HepG2 (cell line): ENCODE measurements around the gene SLC22A12. TPM values are rescaled to one million over a fixed set of nuclear protein-coding genes. Genes with fewer than 3 reads are reported as not detected.

Source experiments
- ARNT ChIP-seq: fragments of 450-650 bp; IDR thresholded peaks from 2 replicates; pipeline ENCODE4 v1.6.1; 2017
- CAMTA2 ChIP-seq: sonication (generic); formaldehyde crosslinking; IDR thresholded peaks from 2 replicates; pipeline ENCODE4 v1.4.0; 2020; ENCODE audit warnings: mild to moderate bottlenecking, missing genetic modification reagents, borderline replicate concordance
- CCDC6 ChIP-seq: sonication (generic); formaldehyde crosslinking; IDR thresholded peaks from 2 replicates; pipeline ENCODE4 v1.8.1; 2022; ENCODE audit warnings: mild to moderate bottlenecking, missing genetic modification reagents, moderate library complexity
- CHD2 ChIP-seq: IDR thresholded peaks from 2 replicates; pipeline ENCODE4 v1.6.1; 2011; ENCODE audit warnings: low read depth, low read length, improper control_type of control experiment
- CREM ChIP-seq, 2 experiments: sonication (generic) in 1 of 2; formaldehyde crosslinking in 1 of 2; IDR thresholded peaks; 2 replicates each; pipeline versions ENCODE4 v1.4.0 to v1.6.1; 2016 to 2020; ENCODE audit warnings: antibody characterized with exemption in 1 of 2, mild to moderate bottlenecking in 1 of 2, missing genetic modification reagents in 1 of 2
- E2F5 ChIP-seq: sonication (generic); formaldehyde crosslinking; conservative IDR thresholded peaks from 2 replicates; pipeline ENCODE4 v1.4.0; 2020; ENCODE audit warnings: missing genetic modification reagents
- FOXK1 ChIP-seq: sonication (generic); formaldehyde crosslinking; IDR thresholded peaks from 2 replicates; pipeline ENCODE4 v1.4.0; 2020; ENCODE audit warnings: low read depth, missing genetic modification reagents, borderline replicate concordance
- GLMP ChIP-seq: sonication (generic); formaldehyde crosslinking; IDR thresholded peaks from 2 replicates; pipeline ENCODE4 v1.9.0; 2021; ENCODE audit warnings: missing genetic modification reagents, mild to moderate bottlenecking, borderline replicate concordance
- GTF2F1 ChIP-seq: fragments of 150-350 bp; IDR thresholded peaks from 2 replicates; pipeline ENCODE4 v1.6.1; 2014; ENCODE audit warnings: low read length
- MAZ ChIP-seq, 2 experiments: sonication (generic) in 1 of 2; formaldehyde crosslinking in 1 of 2; IDR thresholded peaks; 2 replicates each; pipeline versions ENCODE4 v1.5.0 to v1.6.1; 2012 to 2020; ENCODE audit warnings: low read depth in 2 of 2, mild to moderate bottlenecking in 2 of 2, borderline replicate concordance in 1 of 2, improper control_type of control experiment in 1 of 2, low read length in 1 of 2, missing genetic modification reagents in 1 of 2, moderate library complexity in 1 of 2
- MBD4 ChIP-seq: IDR thresholded peaks from 2 replicates; pipeline ENCODE4 v1.6.1; 2012; ENCODE audit warnings: low read length, inconsistent platforms, borderline replicate concordance
- NFRKB ChIP-seq: fragments of 450-650 bp; IDR thresholded peaks from 2 replicates; pipeline ENCODE4 v1.6.1; 2017
- PHF5A ChIP-seq: IDR thresholded peaks from one replicate; pipeline ENCODE4 v1.6.1; 2018; ENCODE audit warnings: low read depth, missing genetic modification reagents; ENCODE audit not compliant: unreplicated experiment
- RCOR2 ChIP-seq: IDR thresholded peaks from 2 replicates; pipeline ENCODE4 v1.6.1; 2016; ENCODE audit warnings: missing biosample characterization, missing genetic modification reagents
- TEAD3 ChIP-seq: optimal IDR thresholded peaks from 2 replicates; pipeline ENCODE3; 2016; ENCODE audit warnings: borderline replicate concordance
- THAP7 ChIP-seq: sonication (generic); formaldehyde crosslinking; IDR thresholded peaks from 2 replicates; pipeline ENCODE4 v1.8.1; 2023; ENCODE audit warnings: mild to moderate bottlenecking, missing genetic modification reagents
- TP53 ChIP-seq: sonication (generic); formaldehyde crosslinking; conservative IDR thresholded peaks from 2 replicates; pipeline ENCODE4 v1.4.0; 2020; ENCODE audit warnings: missing genetic modification reagents
- ZFP37 ChIP-seq: sonication (generic); formaldehyde crosslinking; IDR thresholded peaks from 2 replicates; pipeline ENCODE4 v1.4.0; 2020; ENCODE audit warnings: missing genetic modification reagents, borderline replicate concordance
- ZFP91 ChIP-seq: sonication (generic); formaldehyde crosslinking; IDR thresholded peaks from 2 replicates; pipeline ENCODE4 v1.9.0; 2022; ENCODE audit warnings: missing genetic modification reagents, mild to moderate bottlenecking, borderline replicate concordance
- ZNF207 ChIP-seq: fragments of 450-650 bp; IDR thresholded peaks from 2 replicates; pipeline ENCODE4 v1.6.1; 2016; ENCODE audit warnings: antibody characterized with exemption, borderline replicate concordance
- ZNF264 ChIP-seq: sonication (generic); formaldehyde crosslinking; IDR thresholded peaks from 2 replicates; pipeline ENCODE4 v1.4.0; 2020; ENCODE audit warnings: missing genetic modification reagents
- ZNF792 ChIP-seq: IDR thresholded peaks from 2 replicates; pipeline ENCODE4 v1.6.1; 2016
- polyA plus RNA-seq, 8 experiments: library from polyadenylated mRNA; depleted of rRNA in 3 of 8; stranded (reverse) in 7 of 8; unstranded in 1 of 8; fragments of >200 nt; fragmentation: Illumina TruSeq in 4 of 8; extraction: Trizol in 4 of 8; gene quantifications; 2 replicates each; pipeline versions ENCODE4 v1.2.1 to v1.2.3, GENCODE V29; 2011 to 2016; ENCODE audit warnings: low read depth in 4 of 8, missing spikeins in 1 of 8, mixed read lengths in 1 of 8; ENCODE audit not compliant: insufficient read depth in 1 of 8
- total RNA-seq, 5 experiments: library from RNA; depleted of rRNA; stranded (reverse); fragments of >200 nt; fragmentation: Illumina TruSeq; extraction: Trizol; gene quantifications; 2 replicates each; pipeline ENCODE4 v1.2.3, GENCODE V29; 2016; ENCODE audit warnings: low read depth in 1 of 5

The SLC22A12 gene
- total and polyA plus RNA-seq, 2 of the 13 experiments (the other 11 are each of a cell fraction or from before 2014, with no cell fraction given): not detected

GRCh38 chr11:64566042-64566914, 24.7 kb upstream of the SLC22A12 start (continued):
- TF ChIP-seq CHD2 (peak; percentile 59; the same call in 1 of the 2 replicates), ZNF792 (CRISPR knock-in tag) (peak; percentile 58; the same call in 1 of the 2 replicates), RCOR2 (CRISPR knock-in tag) (peak; percentile 49; the same call in 1 of the 2 replicates), CAMTA2 (no peak), NFRKB (no peak), TP53 (no peak), CCDC6 (CRISPR knock-in tag) (0 out of 2 replicates have a peak, but pooled peaks have one; percentile 10), ZFP37 (no peak), ARNT (no peak), PHF5A (CRISPR knock-in tag) (peak; percentile 50), MAZ (IDR thresholded peaks at IDR 0.05; ENCODE audit: borderline replicate concordance, low read depth, low read length) (no peak), MAZ (CRISPR knock-in tag; IDR thresholded peaks at IDR 0.05; ENCODE audit: low read depth) (no peak), GTF2F1 (no peak), TEAD3 (CRISPR knock-in tag) (peak; percentile 37), MBD4 (no peak), GLMP (CRISPR knock-in tag) (no peak), E2F5 (no peak), ZNF264 (CRISPR knock-in tag) (no peak), CREM (IDR thresholded peaks at IDR 0.05) (peak; percentile 89), CREM (CRISPR knock-in tag; IDR thresholded peaks at IDR 0.05) (no peak), ZFP91 (no peak), FOXK1 (CRISPR knock-in tag) (peak; percentile 91), ZNF207 (no peak), THAP7 (CRISPR knock-in tag) (0 out of 2 replicates have a peak, but pooled peaks have one; percentile 3)
